Liver (tissue), 9 donors: ENCODE measurements around the gene TAF4. TPM values are rescaled to one million over a fixed set of nuclear protein-coding genes. Genes with fewer than 3 reads are reported as not detected.

Experiments
- DNase-seq: peaks from one replicate; pipeline ENCODE4 v3.0.0-alpha.2; 2017; ENCODE audit warnings: low spot score
- H3K27ac ChIP-seq, 2 donors: one replicate each; pipeline ENCODE4 v1.7.0; 2013; ENCODE audit warnings: inconsistent platforms in 2 of 2, low read length in 2 of 2, control low read depth in 1 of 2, low read depth in 1 of 2, mild to moderate bottlenecking in 1 of 2
- H3K27me3 ChIP-seq, 4 donors: one replicate each; pipeline versions ENCODE4 v1.6.1 to v1.7.0; 2013; ENCODE audit warnings: low read length in 3 of 4, inconsistent platforms in 1 of 4, mild to moderate bottlenecking in 1 of 4, moderate library complexity in 1 of 4; ENCODE audit not compliant: control insufficient read depth in 4 of 4, insufficient read depth in 4 of 4
- H3K36me3 ChIP-seq, 4 donors: one replicate each; pipeline versions ENCODE4 v1.6.1 to v1.7.0; 2013; ENCODE audit warnings: low read length in 3 of 4, mild to moderate bottlenecking in 3 of 4, low read depth in 1 of 4, moderate library complexity in 1 of 4; ENCODE audit not compliant: control insufficient read depth in 4 of 4, insufficient read depth in 3 of 4
- H3K4me1 ChIP-seq, 4 donors: one replicate each; pipeline versions ENCODE4 v1.6.1 to v1.7.0; 2013; ENCODE audit warnings: low read length in 3 of 4, mild to moderate bottlenecking in 3 of 4, moderate library complexity in 1 of 4; ENCODE audit not compliant: control insufficient read depth in 4 of 4, insufficient read depth in 4 of 4
- H3K4me3 ChIP-seq, 3 donors: one replicate each; pipeline versions ENCODE4 v1.6.1 to v1.7.0; 2013; ENCODE audit warnings: low read length in 3 of 3, control low read depth in 1 of 3, low read depth in 1 of 3, mild to moderate bottlenecking in 1 of 3
- H3K9ac ChIP-seq, 2 donors: one replicate each; pipeline ENCODE4 v1.7.0; 2013; ENCODE audit warnings: low read length in 2 of 2, mild to moderate bottlenecking in 2 of 2, moderate library complexity in 2 of 2, control low read depth in 1 of 2, low read depth in 1 of 2
- H3K9me3 ChIP-seq, 4 donors: one replicate each; pipeline versions ENCODE4 v1.6.1 to v1.7.0; 2013; ENCODE audit warnings: low read length in 3 of 4; ENCODE audit not compliant: control insufficient read depth in 4 of 4
- ATF3 ChIP-seq: IDR thresholded peaks from 2 replicates; pipeline ENCODE4 v1.6.1; 2016; ENCODE audit warnings: antibody characterized with exemption
- EGR1 ChIP-seq, 2 donors: IDR thresholded peaks; 2 replicates each; pipeline ENCODE4 v1.6.1; 2016 to 2018; ENCODE audit warnings: antibody characterized with exemption in 2 of 2, low read depth in 2 of 2
- FOXA1 ChIP-seq: IDR thresholded peaks from 2 replicates; pipeline ENCODE4 v1.6.1; 2016; ENCODE audit warnings: antibody characterized with exemption
- GABPA ChIP-seq, 2 donors: IDR thresholded peaks in 1 of 2; conservative IDR thresholded peaks in 1 of 2; 2 replicates each; pipeline ENCODE4 v1.6.1; 2016; ENCODE audit warnings: antibody characterized with exemption in 2 of 2, mild to moderate bottlenecking in 1 of 2, moderate library complexity in 1 of 2
- HNF4A ChIP-seq, 2 donors: conservative IDR thresholded peaks; 2 replicates each; pipeline ENCODE4 v1.6.1; 2016; ENCODE audit warnings: antibody characterized with exemption in 2 of 2, mild to moderate bottlenecking in 2 of 2
- HNF4G ChIP-seq: IDR thresholded peaks from 2 replicates; pipeline ENCODE4 v1.6.1; 2016; ENCODE audit warnings: antibody characterized with exemption
- JUND ChIP-seq, 2 donors: IDR thresholded peaks; 2 replicates each; pipeline ENCODE4 v1.6.1; 2016; ENCODE audit warnings: antibody characterized with exemption in 2 of 2
- NR2F2 ChIP-seq: IDR thresholded peaks from 2 replicates; pipeline ENCODE4 v1.6.1; 2016; ENCODE audit warnings: antibody characterized with exemption
- REST ChIP-seq: IDR thresholded peaks from 2 replicates; pipeline ENCODE4 v1.6.1; 2016; ENCODE audit warnings: antibody characterized with exemption, mild to moderate bottlenecking
- RXRA ChIP-seq, 2 donors: IDR thresholded peaks; 2 replicates each; pipeline ENCODE4 v1.6.1; 2017 to 2018; ENCODE audit warnings: antibody characterized with exemption in 2 of 2, mild to moderate bottlenecking in 1 of 2
- TAF1 ChIP-seq: conservative IDR thresholded peaks from 2 replicates; pipeline ENCODE4 v1.6.1; 2016; ENCODE audit warnings: antibody characterized with exemption, mild to moderate bottlenecking
- YY1 ChIP-seq: IDR thresholded peaks from 2 replicates; pipeline ENCODE4 v1.6.1; 2016; ENCODE audit warnings: antibody characterized with exemption, mild to moderate bottlenecking
- ZBTB33 ChIP-seq: IDR thresholded peaks from 2 replicates; pipeline ENCODE4 v1.6.1; 2016; ENCODE audit warnings: antibody characterized with exemption
- WGBS: extraction: QIAGEN DNeasy Blood & Tissue Kit; methylation state at CpG from one replicate; pipeline ENCODE4 v1.1.7; 2013; 5-methylcytosine and 5-hydroxymethylcytosine counted together
- polyA plus RNA-seq, 2 donors: library from polyadenylated mRNA; stranded (reverse) in 1 of 2; unstranded in 1 of 2; fragments of 200-250 nt in 1 of 2; fragments of >200 nt in 1 of 2; fragmentation: Nextera tagmentation in 1 of 2; extraction: Ambion mirVana in 1 of 2; gene quantifications; one replicate each; pipeline versions ENCODE4 v1.2.1 to v1.2.3, GENCODE V29; 2013 to 2015
- total RNA-seq, 2 donors: library from RNA; depleted of rRNA; stranded (reverse); fragments of >200 nt; gene quantifications; one replicate each; pipeline ENCODE4 v1.2.3, GENCODE V29; 2014
- donor health status: healthy.
- donor health status: healthy.
- donor health status: healthy.
- donor health status: healthy.
- donor health status: healthy.

Gene TAF4
- total and polyA plus RNA-seq, 4 donors: 2.0 to 11.8 (median 5.6) TPM

- H3K4me1 ChIP-seq: no peaks in the 10 kb centered on the region
- H3K9me3 ChIP-seq: peaks cover 3 to 7% (median 4%) of the 10 kb centered on the region in 4 donors
- no peak for DNase-seq
- H3K9ac ChIP-seq: no peak overlapping the region
- H3K4me3 ChIP-seq: no peak overlapping the region
- H3K27ac ChIP-seq: no peak overlapping the region
- H3K36me3 ChIP-seq: no peaks in the 10 kb centered on the region
- 69% methylated on average over 5 of the region's 5 CpGs for WGBS
- H3K27me3 ChIP-seq: peaks cover 0 to 2% (median 0%) of the 10 kb centered on the region in 4 donors
- no peak for TF ChIP-seq JUND (IDR thresholded peaks at IDR 0.05)
These were observed 17.6 kb upstream of the TAF4 start for GRCh38 chr20:62083312-62083711.

GRCh38 chr20:62080249-62080990 is 14.7 kb upstream of the TAF4 start:
- Histone ChIP-seq H3K9me3 (peaks cover 0 to 12% (median 5%) of the 10 kb centered on the region in 4 donors), H3K4me1 (no peaks in the 10 kb centered on the region), H3K27ac (no peak overlapping the region), H3K9ac (no peak overlapping the region), H3K27me3 (no peaks in the 10 kb centered on the region), H3K4me3 (no peak overlapping the region), H3K36me3 (no peaks in the 10 kb centered on the region)
- TF ChIP-seq ZBTB33: no peak
- TF ChIP-seq HNF4A (conservative IDR thresholded peaks at IDR 0.05): no peak
- no peak for TF ChIP-seq ATF3
- TF ChIP-seq YY1: no peak
- TF ChIP-seq EGR1 (IDR thresholded peaks at IDR 0.05; ENCODE audit: low read depth in 2 of 2): no peak
- TF ChIP-seq NR2F2: no peak
- TF ChIP-seq GABPA (IDR thresholded peaks at IDR 0.05 in 1 of 2, conservative IDR thresholded peaks at IDR 0.05 in 1 of 2): no peak
- TF ChIP-seq REST: no peak
- TF ChIP-seq TAF1: no peak
- no peak for TF ChIP-seq HNF4G
- TF ChIP-seq JUND (IDR thresholded peaks at IDR 0.05): no peak
- no peak for TF ChIP-seq RXRA (IDR thresholded peaks at IDR 0.05)
- TF ChIP-seq FOXA1: no peak
- no peak for DNase-seq
- WGBS: 68% methylated on average over 15 of the region's 15 CpGs
